ENCODE measurements around the gene CACNA1C.
A peak's percentile ranks its signal among the peaks of the same experiment; 100 is the strongest.

Gene CACNA1C

GRCh38 chr12:2378835-2379330, 326.1 kb downstream of the CACNA1C start:
- DNase-seq: no peak

GRCh38 chr12:2380946-2381345, 328.2 kb downstream of the CACNA1C start:
- DNase-seq: no peak

GRCh38 chr12:2382370-2383155, 329.8 kb downstream of the CACNA1C start:
- no peak for DNase-seq

GRCh38 chr12:2383325-2384028, 330.7 kb downstream of the CACNA1C start:
- no peak for DNase-seq

GRCh38 chr12:2384029-2384386, 331.2 kb downstream of the CACNA1C start:
- DNase-seq: no peak

GRCh38 chr12:2384533-2385351, 332.0 kb downstream of the CACNA1C start:
- no peak for DNase-seq

GRCh38 chr12:2385529-2385928, 332.7 kb downstream of the CACNA1C start:
- no peak for DNase-seq

- no peak for DNase-seq
Observed at GRCh38 chr12:2386566-2386965, 333.8 kb downstream of the CACNA1C start.

- no peak for DNase-seq
Observed at GRCh38 chr12:2387103-2387834, 334.5 kb downstream of the CACNA1C start.

- DNase-seq: no peak
Observed at GRCh38 chr12:2389079-2389790, 336.4 kb downstream of the CACNA1C start.

- no peak for DNase-seq
Observed at GRCh38 chr12:2390133-2390532, 337.3 kb downstream of the CACNA1C start.

GRCh38 chr12:2390850-2391390, 338.1 kb downstream of the CACNA1C start:
- no peak for DNase-seq

- DNase-seq: no peak
Observed at GRCh38 chr12:2391740-2392331, 339.0 kb downstream of the CACNA1C start.

GRCh38 chr12:2393016-2393415, 340.2 kb downstream of the CACNA1C start:
- DNase-seq: no peak

GRCh38 chr12:2393996-2394395, 341.2 kb downstream of the CACNA1C start:
- no peak for DNase-seq

- peak; percentile 24 for DNase-seq
Observed at GRCh38 chr12:2395354-2395977, 342.7 kb downstream of the CACNA1C start.

GRCh38 chr12:2396448-2396871, 343.7 kb downstream of the CACNA1C start:
- no peak for DNase-seq

- no peak for DNase-seq
Observed at GRCh38 chr12:2397356-2398045, 344.7 kb downstream of the CACNA1C start.

GRCh38 chr12:2401040-2401439, 348.3 kb downstream of the CACNA1C start:
- DNase-seq: no peak

GRCh38 chr12:2402073-2402579, 349.3 kb downstream of the CACNA1C start:
- no peak for DNase-seq

All from CD4-positive, alpha-beta T cell treated with Interleukin-10 for 1 hour (primary cell).